Activated CD4-positive, alpha-beta T cell treated with anti-CD3 and anti-CD28 coated beads for 48 hours (primary cell): ENCODE data around the gene IBTK.
"Not testable (repeated sequence)": the region's sequence is repeated elsewhere in the genome, so short reads cannot be mapped to it uniquely, and the experiment has no call there.

ENCODE experiments used
- DNase-seq: peaks from one replicate; pipeline ENCODE4 v3.0.0-alpha.2; 2020

IBTK gene, protein sequence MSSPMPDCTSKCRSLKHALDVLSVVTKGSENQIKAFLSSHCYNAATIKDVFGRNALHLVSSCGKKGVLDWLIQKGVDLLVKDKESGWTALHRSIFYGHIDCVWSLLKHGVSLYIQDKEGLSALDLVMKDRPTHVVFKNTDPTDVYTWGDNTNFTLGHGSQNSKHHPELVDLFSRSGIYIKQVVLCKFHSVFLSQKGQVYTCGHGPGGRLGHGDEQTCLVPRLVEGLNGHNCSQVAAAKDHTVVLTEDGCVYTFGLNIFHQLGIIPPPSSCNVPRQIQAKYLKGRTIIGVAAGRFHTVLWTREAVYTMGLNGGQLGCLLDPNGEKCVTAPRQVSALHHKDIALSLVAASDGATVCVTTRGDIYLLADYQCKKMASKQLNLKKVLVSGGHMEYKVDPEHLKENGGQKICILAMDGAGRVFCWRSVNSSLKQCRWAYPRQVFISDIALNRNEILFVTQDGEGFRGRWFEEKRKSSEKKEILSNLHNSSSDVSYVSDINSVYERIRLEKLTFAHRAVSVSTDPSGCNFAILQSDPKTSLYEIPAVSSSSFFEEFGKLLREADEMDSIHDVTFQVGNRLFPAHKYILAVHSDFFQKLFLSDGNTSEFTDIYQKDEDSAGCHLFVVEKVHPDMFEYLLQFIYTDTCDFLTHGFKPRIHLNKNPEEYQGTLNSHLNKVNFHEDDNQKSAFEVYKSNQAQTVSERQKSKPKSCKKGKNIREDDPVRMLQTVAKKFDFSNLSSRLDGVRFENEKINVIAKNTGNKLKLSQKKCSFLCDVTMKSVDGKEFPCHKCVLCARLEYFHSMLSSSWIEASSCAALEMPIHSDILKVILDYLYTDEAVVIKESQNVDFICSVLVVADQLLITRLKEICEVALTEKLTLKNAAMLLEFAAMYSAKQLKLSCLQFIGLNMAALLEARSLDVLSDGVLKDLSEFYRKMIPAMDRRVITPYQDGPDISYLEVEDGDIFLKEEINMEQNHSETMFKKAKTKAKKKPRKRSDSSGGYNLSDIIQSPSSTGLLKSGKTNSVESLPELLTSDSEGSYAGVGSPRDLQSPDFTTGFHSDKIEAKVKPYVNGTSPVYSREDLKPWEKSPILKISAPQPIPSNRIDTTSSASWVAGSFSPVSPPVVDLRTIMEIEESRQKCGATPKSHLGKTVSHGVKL (N-terminal part only)

DNA sequence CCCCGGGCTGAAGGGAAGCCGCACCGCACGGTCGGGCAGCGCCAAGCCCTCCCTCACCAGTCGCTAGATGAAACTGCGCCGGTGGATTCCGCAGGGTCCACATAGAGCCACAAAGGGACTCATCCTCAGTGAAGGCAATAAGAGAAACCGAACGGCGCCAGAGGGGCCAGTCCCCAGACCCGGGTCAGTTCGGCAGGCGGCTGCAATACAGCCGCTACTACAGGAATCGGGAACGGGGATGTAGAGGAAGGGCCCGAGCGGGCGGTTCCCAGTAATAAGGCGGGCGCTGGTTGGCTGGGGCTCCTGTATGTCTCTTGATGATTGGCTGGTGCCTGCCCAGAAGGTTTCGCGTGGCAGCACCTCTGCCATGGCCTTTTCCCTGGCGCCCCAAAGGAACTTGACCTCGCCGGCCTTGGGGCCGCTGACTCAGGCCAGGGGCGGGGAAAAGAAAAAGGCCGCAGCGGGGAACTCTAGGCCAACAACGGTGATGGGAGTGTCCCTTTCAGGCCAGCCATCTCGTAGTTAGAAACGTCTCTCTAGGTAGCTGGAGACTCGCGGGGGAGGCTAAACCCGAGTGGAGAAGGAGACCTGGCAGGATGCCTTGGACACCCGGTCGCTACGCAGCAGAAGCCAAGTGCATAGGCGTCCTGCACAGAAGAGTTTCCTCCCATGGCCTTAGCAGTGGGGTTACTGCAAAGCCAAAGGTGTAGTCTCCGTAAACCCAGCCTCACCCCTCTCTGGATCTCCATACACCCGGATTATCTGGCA is at the start of gene IBTK:
Gene IBTK (minus strand): TSS at position 240 of the 768 bp plus-strand sequence. CDS start 7,258 bp downstream, outside the sequence.
- peak; percentile 93 for DNase-seq

DNA sequence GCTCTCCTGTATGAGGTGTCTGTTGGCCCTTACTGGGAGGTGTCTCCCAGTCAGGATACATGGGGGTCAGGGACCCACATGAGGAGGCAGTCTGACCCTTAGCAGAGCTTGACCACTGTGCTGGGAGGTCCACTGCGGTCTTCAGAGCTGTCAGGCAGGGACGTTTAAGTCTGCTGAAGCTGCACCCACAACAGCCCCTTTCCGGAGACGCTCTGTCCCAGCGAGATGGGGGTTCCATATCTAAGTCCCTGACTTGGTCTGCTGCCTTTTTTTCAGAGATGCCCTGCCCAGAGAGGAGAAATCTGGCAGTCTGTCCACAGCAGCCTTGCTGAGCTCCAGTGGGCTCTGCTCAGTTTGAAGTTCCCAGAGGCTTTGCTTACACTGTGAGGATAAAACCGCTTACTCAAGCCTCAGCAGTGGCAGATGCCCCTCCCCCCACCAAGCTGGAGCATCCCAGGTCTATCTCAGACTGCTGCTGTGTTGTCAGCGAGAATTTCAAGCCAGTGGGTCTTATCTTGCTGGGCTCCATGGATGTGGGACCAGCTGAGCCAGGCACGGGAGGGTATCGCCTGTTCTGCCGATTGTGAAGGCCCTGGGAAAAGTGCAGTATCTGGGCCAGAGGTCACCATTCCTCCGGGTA is 36.3 kb upstream of the IBTK start:
- DNase-seq: no peak

DNA sequence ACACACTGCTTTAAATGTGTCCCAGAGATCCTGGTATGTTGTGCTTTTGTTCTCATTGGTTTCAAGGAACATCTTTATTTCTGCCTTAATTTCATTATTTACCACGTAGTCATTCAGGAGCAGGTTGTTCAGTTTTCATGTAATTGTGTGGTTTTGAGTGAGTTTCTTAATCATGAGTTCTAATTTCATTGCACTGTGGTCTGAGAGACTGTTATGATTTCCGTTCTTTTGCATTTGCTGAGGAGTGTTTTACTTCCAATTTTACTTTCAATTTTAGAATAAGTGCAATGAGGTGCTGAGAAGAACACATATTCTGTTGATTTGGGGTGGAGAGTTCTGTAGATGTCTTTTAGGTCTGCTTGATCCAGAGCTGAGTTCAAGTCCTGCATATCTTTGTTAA is 34.0 kb upstream of the IBTK start:
- not testable (repeated sequence) for DNase-seq

DNA sequence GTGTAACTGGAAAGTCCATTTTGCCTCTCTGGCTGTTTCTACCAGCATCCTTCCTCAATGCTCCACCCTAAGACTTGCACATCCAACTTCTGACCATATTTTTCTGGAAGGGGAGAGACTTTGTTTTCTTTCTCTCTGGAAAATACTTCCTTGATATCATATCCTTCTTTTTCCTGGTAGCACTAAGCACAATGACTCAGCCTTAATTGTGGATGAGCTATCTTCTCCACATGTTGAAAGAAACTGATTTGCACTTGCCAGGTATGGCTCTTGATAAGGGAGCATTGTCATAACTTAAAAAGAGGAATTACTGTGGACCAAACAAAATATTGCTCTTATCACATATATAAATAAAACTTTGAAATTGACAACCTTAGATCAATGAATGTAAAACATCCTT is 30.1 kb upstream of the IBTK start:
- no peak for DNase-seq

GRCh38 chr6:82275686-82276085 is 28.1 kb upstream of the IBTK start:
- DNase-seq: no peak

GRCh38 chr6:82273295-82273694 is 25.8 kb upstream of the IBTK start:
- DNase-seq: no peak

DNA sequence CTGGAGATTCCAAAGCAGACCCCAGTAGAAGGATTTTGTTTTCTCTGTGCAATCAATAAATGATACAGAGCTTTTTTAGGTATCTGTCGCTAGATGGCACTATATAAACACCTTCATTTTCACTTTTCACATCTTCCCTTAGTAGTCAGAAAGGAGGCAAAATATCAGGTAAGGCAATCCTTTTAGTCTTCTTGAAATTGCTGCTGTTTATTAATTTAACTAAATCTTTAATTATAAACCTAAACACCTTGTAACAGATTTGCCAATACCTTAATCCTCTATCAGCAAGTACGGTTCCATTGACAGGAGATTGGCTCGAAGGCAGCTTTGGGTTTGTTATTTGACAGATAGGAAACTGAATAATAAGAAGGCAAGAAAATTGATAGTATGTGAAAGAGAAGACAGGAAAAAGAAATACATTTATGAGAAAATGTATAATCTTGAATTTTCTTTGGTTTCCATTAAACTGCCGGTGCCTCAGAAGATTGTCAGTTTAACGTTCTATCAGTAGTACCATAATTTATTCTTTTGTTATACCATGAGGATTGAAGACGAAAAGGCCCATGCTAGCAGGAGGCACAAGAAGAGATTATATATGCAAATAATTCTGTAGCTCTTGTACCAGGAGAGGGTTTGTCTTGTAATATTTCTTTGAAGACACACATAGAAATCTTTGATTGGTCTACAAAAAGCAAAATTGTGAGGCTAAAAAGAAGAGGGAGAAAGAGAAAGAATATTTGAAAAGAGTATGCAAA is 23.5 kb upstream of the IBTK start:
- no peak for DNase-seq

- no peak for DNase-seq
These were observed 20.8 kb upstream of the IBTK start for GRCh38 chr6:82268301-82268846.

GRCh38 chr6:82264824-82265223 is 17.3 kb upstream of the IBTK start:
- no peak for DNase-seq

GRCh38 chr6:82264321-82264720 is 16.8 kb upstream of the IBTK start:
- no peak for DNase-seq

- DNase-seq: no peak
These were observed 16.4 kb upstream of the IBTK start for GRCh38 chr6:82263916-82264315.

DNA sequence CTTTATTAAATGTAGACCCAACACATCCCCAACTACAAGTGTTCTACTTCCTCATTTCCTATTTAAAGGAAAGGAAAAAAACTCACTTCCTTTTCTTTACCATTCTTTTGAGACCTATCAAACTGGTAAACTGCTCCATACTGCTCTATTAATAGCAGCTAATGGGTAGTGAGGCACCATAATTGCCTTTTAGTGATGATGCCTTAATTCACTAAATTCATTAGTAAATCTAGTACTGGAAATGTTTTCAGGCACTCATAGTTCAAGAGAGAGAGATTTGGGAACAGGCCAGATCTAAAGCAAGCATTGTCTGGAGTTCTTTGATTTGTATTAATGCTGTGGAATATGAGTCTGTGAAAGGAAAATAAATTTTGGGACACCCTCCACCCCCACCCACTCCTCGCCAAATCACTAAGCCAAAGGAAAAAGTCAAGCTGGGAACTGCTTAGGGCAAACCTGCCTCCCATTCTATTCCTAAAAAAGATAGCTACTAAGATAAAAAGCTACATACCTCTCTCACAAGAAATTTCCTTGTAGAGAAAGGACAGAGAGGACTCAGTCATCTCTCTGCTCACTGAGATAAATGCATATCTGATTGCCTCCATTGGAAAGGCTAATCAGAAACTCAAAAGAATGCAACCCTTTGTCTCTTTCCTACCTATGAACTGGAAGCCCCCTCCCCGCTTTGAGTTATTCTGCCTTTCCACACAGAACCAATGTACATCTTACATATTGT is 13.6 kb upstream of the IBTK start:
- no peak for DNase-seq

DNA sequence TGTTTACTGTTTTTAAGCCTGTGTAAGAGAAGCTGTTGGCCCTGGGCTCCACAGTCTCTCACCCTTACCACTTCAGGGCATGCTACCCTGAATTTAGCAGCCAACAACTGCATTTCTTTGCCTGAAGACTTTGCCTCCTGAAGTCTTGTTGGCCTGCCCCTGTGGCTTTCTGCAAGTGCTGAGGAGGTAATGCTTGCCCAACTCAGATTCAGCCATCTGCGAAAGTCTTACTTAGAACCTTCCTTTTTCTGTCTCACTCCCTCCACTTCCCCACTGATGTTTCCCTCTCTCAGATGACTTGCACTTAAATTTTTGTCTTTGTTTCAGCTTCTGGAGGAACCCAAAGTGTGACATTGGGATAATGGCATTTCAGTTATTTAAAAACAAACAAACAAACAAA is 11.8 kb upstream of the IBTK start:
- DNase-seq: no peak

- DNase-seq: no peak
These were observed 9.7 kb upstream of the IBTK start for GRCh38 chr6:82257088-82257774.

GRCh38 chr6:82254722-82255121 is 7.2 kb upstream of the IBTK start:
- DNase-seq: not testable (repeated sequence)

- no peak for DNase-seq
These were observed 4.4 kb upstream of the IBTK start for GRCh38 chr6:82251942-82252341.

GRCh38 chr6:82249381-82250253 is 2.1 kb upstream of the IBTK start:
- no peak for DNase-seq

DNA sequence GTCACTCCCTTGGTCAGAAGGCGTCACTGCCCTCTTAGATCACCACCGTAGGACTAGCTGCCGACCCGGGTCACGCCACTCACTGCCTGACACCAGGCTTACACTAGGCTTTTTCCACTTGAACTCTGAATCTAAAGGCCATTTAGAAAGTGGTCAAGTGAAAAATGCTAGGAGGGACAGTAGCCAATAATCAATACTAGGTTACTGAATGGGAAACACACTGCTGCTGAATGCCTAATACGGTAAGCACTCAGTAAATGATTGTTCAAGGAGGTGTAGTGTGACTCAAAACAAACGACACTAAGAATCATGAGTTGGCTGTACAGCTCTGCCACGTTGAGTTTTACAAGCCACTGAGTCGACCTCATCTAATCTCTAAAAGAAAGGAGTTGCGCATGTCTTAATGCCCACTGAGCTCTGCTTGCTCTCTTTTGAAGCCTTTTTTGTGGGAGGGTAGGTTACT is 760 bp upstream of the IBTK start:
- DNase-seq: peak; percentile 16
